HepG2 (cell line): ENCODE measurements around the gene AHSG. TPM values are rescaled to one million over a fixed set of nuclear protein-coding genes. Genes with fewer than 3 reads are reported as not detected.

Experiments used
- CBX5 ChIP-seq: sonication (generic); formaldehyde crosslinking; IDR thresholded peaks from 2 replicates; pipeline ENCODE4 v1.4.0; 2020; ENCODE audit warnings: missing genetic modification reagents, borderline replicate concordance
- CSRNP2 ChIP-seq: sonication (generic); formaldehyde crosslinking; conservative IDR thresholded peaks from 2 replicates; pipeline ENCODE4 v1.8.0; 2022; ENCODE audit warnings: low read depth, missing genetic modification reagents
- DMAP1 ChIP-seq: IDR thresholded peaks from 2 replicates; pipeline ENCODE4 v1.6.1; 2016
- IKZF5 ChIP-seq: IDR thresholded peaks from 2 replicates; pipeline ENCODE4 v1.6.1; 2018; ENCODE audit warnings: missing genetic modification reagents, mild to moderate bottlenecking, missing compliant biosample characterization
- IRF2 ChIP-seq: IDR thresholded peaks from 2 replicates; pipeline ENCODE4 v1.6.1; 2018; ENCODE audit warnings: missing genetic modification reagents, missing compliant biosample characterization
- KMT2B ChIP-seq: IDR thresholded peaks from 2 replicates; pipeline ENCODE4 v1.6.1; 2016; ENCODE audit warnings: missing genetic modification reagents, missing compliant biosample characterization
- LCORL ChIP-seq, 2 experiments: fragments of 450-650 bp in 1 of 2; sonication (generic) in 1 of 2; formaldehyde crosslinking in 1 of 2; IDR thresholded peaks; 2 replicates each; pipeline versions ENCODE4 v1.5.0 to v1.6.1; 2017 to 2020; ENCODE audit warnings: antibody characterized with exemption in 1 of 2, missing genetic modification reagents in 1 of 2
- MXD4 ChIP-seq: IDR thresholded peaks from 2 replicates; pipeline ENCODE4 v1.6.1; 2016; ENCODE audit warnings: mild to moderate bottlenecking, missing biosample characterization, missing genetic modification reagents
- MYNN ChIP-seq: sonication (generic); formaldehyde crosslinking; IDR thresholded peaks from 2 replicates; pipeline ENCODE4 v1.4.0; 2020; ENCODE audit warnings: mild to moderate bottlenecking, low read depth, missing genetic modification reagents
- NCOA2 ChIP-seq: sonication (generic); formaldehyde crosslinking; IDR thresholded peaks from 2 replicates; pipeline ENCODE4 v1.8.0; 2022; ENCODE audit warnings: inconsistent platforms
- NFE2 ChIP-seq: sonication (generic); formaldehyde crosslinking; IDR thresholded peaks from 2 replicates; pipeline ENCODE4 v1.4.0; 2020; ENCODE audit warnings: missing genetic modification reagents
- PCBP2 ChIP-seq: fragments of 200-400 bp; formaldehyde crosslinking; optimal IDR thresholded peaks from 2 replicates; pipeline ENCODE3; 2018; ENCODE audit warnings: low read length, low read depth; ENCODE audit not compliant: poor library complexity, severe bottlenecking
- RFX5 ChIP-seq: IDR thresholded peaks from 2 replicates; pipeline ENCODE4 v1.6.1; 2011; ENCODE audit warnings: low read depth, low read length, improper control_type of control experiment
- SPEN ChIP-seq: sonication (generic); formaldehyde crosslinking; IDR thresholded peaks from 2 replicates; pipeline ENCODE4 v1.5.1; 2020; ENCODE audit warnings: low read depth, mild to moderate bottlenecking, missing genetic modification reagents
- YY1 ChIP-seq: IDR thresholded peaks from 2 replicates; pipeline ENCODE4 v1.6.1; 2011; ENCODE audit warnings: low read length, low read depth, moderate library complexity, mild to moderate bottlenecking; ENCODE audit not compliant: insufficient read depth, insufficient replicate concordance
- ZNF143 ChIP-seq: sonication (generic); formaldehyde crosslinking; IDR thresholded peaks from 2 replicates; pipeline ENCODE4 v1.4.0; 2020; ENCODE audit warnings: missing genetic modification reagents
- ZNF296 ChIP-seq: sonication (generic); formaldehyde crosslinking; conservative IDR thresholded peaks from 2 replicates; pipeline ENCODE4 v1.5.0; 2020; ENCODE audit warnings: mild to moderate bottlenecking, missing genetic modification reagents
- ZNF552 ChIP-seq: sonication (generic); formaldehyde crosslinking; IDR thresholded peaks from 2 replicates; pipeline ENCODE4 v1.9.0; 2022; ENCODE audit warnings: missing genetic modification reagents, mild to moderate bottlenecking, borderline replicate concordance
- ZNF674 ChIP-seq: sonication (generic); formaldehyde crosslinking; IDR thresholded peaks from 2 replicates; pipeline ENCODE4 v1.5.0; 2020; ENCODE audit warnings: low read depth, mild to moderate bottlenecking, missing genetic modification reagents
- ZZZ3 ChIP-seq: sonication (generic); formaldehyde crosslinking; IDR thresholded peaks from 2 replicates; pipeline ENCODE4 v1.4.0; 2020; ENCODE audit warnings: missing genetic modification reagents, mild to moderate bottlenecking, borderline replicate concordance
- polyA plus RNA-seq, 8 experiments: library from polyadenylated mRNA; depleted of rRNA in 3 of 8; stranded (reverse) in 7 of 8; unstranded in 1 of 8; fragments of >200 nt; fragmentation: Illumina TruSeq in 4 of 8; extraction: Trizol in 4 of 8; gene quantifications; 2 replicates each; pipeline versions ENCODE4 v1.2.1 to v1.2.3, GENCODE V29; 2011 to 2016; ENCODE audit warnings: low read depth in 4 of 8, missing spikeins in 1 of 8, mixed read lengths in 1 of 8; ENCODE audit not compliant: insufficient read depth in 1 of 8
- total RNA-seq, 5 experiments: library from RNA; depleted of rRNA; stranded (reverse); fragments of >200 nt; fragmentation: Illumina TruSeq; extraction: Trizol; gene quantifications; 2 replicates each; pipeline ENCODE4 v1.2.3, GENCODE V29; 2016; ENCODE audit warnings: low read depth in 1 of 5
- TF ChIP-seq, protein P1 (sequence below): sonication (generic); formaldehyde crosslinking; IDR thresholded peaks from 2 replicates; pipeline ENCODE4 v1.4.0; 2020; ENCODE audit warnings: missing genetic modification reagents
- TF ChIP-seq, protein P2 (sequence below): IDR thresholded peaks from 2 replicates; pipeline ENCODE4 v1.6.1; 2016; ENCODE audit warnings: mild to moderate bottlenecking, missing biosample characterization, missing genetic modification reagents

The AHSG gene
- total and polyA plus RNA-seq, 2 of the 13 experiments (the other 11 are each of a cell fraction or from before 2014, with no cell fraction given), result 2,043 to 19,152 TPM

- TF ChIP-seq IKZF5 (CRISPR knock-in tag) (peak; percentile 89), KMT2B (CRISPR knock-in tag) (peak; percentile 95), ZNF296 (CRISPR knock-in tag) (no peak), DMAP1 (CRISPR knock-in tag) (0 out of 2 replicates have a peak, but pooled peaks have one; percentile 66), SPEN (peak; percentile 73; the same call in 1 of the 2 replicates), MXD4 (peak; percentile 55; the same call in 1 of the 2 replicates), NFE2 (CRISPR knock-in tag) (no peak), MYNN (CRISPR knock-in tag) (no peak), CSRNP2 (CRISPR knock-in tag) (no peak), YY1 (peak; percentile 11), CBX5 (CRISPR knock-in tag) (peak; percentile 16; the same call in 1 of the 2 replicates), LCORL (IDR thresholded peaks at IDR 0.05) (no peak), LCORL (CRISPR knock-in tag; IDR thresholded peaks at IDR 0.05) (peak; percentile 44; the same call in 1 of the 2 replicates), ZZZ3 (0 out of 2 replicates have a peak, but pooled peaks have one; percentile 36), ZNF674 (no peak), ZNF552 (no peak; the same call in 1 of the 2 replicates), ZNF143 (CRISPR knock-in tag) (peak; percentile 53), NCOA2 (peak; percentile 36), RFX5 (peak; percentile 89), PCBP2 (no peak), IRF2 (CRISPR knock-in tag) (peak; percentile 38; the same call in 1 of the 2 replicates)
- TF ChIP-seq, protein P1, sequence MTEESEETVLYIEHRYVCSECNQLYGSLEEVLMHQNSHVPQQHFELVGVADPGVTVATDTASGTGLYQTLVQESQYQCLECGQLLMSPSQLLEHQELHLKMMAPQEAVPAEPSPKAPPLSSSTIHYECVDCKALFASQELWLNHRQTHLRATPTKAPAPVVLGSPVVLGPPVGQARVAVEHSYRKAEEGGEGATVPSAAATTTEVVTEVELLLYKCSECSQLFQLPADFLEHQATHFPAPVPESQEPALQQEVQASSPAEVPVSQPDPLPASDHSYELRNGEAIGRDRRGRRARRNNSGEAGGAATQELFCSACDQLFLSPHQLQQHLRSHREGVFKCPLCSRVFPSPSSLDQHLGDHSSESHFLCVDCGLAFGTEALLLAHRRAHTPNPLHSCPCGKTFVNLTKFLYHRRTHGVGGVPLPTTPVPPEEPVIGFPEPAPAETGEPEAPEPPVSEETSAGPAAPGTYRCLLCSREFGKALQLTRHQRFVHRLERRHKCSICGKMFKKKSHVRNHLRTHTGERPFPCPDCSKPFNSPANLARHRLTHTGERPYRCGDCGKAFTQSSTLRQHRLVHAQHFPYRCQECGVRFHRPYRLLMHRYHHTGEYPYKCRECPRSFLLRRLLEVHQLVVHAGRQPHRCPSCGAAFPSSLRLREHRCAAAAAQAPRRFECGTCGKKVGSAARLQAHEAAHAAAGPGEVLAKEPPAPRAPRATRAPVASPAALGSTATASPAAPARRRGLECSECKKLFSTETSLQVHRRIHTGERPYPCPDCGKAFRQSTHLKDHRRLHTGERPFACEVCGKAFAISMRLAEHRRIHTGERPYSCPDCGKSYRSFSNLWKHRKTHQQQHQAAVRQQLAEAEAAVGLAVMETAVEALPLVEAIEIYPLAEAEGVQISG (CRISPR knock-in tag), result peak; percentile 98
- TF ChIP-seq, protein P2, sequence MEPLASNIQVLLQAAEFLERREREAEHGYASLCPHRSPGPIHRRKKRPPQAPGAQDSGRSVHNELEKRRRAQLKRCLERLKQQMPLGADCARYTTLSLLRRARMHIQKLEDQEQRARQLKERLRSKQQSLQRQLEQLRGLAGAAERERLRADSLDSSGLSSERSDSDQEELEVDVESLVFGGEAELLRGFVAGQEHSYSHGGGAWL, result peak; percentile 58; the same call in 1 of the 2 replicates
Measured at GRCh38 chr3:186570096-186570940, 42.5 kb upstream of the AHSG start, which contains the start of gene DNAJB11 (continued).
